K562 (cell line): ENCODE measurements around the gene ARHGEF25. TPM values are rescaled to one million over a fixed set of nuclear protein-coding genes. Genes with fewer than 3 reads are reported as not detected.

Experiments
- ATAC-seq: fragments of 200-7000 bp; cut with Tn5 transposase; 3 replicates; pipeline ENCODE4 v1.9.1; 2020; ENCODE audit warnings: moderate library complexity
- BruUV-seq: library from RNA; stranded (reverse); fragments of 400-500 nt; replicated peaks from 2 replicates; lab custom pipeline; 2021; lab: Mats Ljungman, UMichigan
- CTCF ChIA-PET: fragments of 300-600 bp; formaldehyde crosslinking; extraction: SDS; loops from one replicate; lab custom pipeline; 2021; ENCODE audit warnings: low intra/inter-chr PET ratio; lab: Yijun Ruan, JAX
- POLR2A ChIA-PET: fragments of 300-600, 350-650 bp; sonication (Branson Sonifier 250); formaldehyde crosslinking; extraction: SDS; loops from one replicate; lab custom pipeline; 2021; ENCODE audit warnings: antibody characterized with exemption, inconsistent platforms; lab: Yijun Ruan, JAX
- DNase-seq, 4 experiments: peaks; one replicate each; pipeline versions ENCODE4 v3.0.0 to v3.0.0-alpha.2; 2011 to 2018; ENCODE audit warnings: low spot score in 3 of 4, mixed read lengths in 3 of 4; ENCODE audit errors: extremely low read depth in 1 of 4
- FAIRE-seq: peaks from 2 replicates; lab custom pipeline; 2011; peaks lifted over from hg19 to GRCh38; lab: Jason Lieb, UNC
- H2AFZ ChIP-seq: 2 replicates; pipeline ENCODE4 v1.6.0; 2011; ENCODE audit warnings: low read depth, low read length, control low read depth, inconsistent platforms
- H3K27ac ChIP-seq: fragments of 200-600 bp; 3 replicates; pipeline ENCODE4 v1.8.0; 2011; ENCODE audit warnings: low read depth, mild to moderate bottlenecking, control low read depth, inconsistent platforms, low read length, moderate library complexity, mixed read lengths; ENCODE audit errors: extremely low read depth
- H3K27me3 ChIP-seq, 2 experiments: fragments of 300-600 bp in 1 of 2; 2 replicates in 1 of 2; 3 replicates in 1 of 2; pipeline versions ENCODE4 v1.6.0 to v1.8.0; 2011; ENCODE audit warnings: inconsistent platforms in 2 of 2, low read length in 2 of 2, mild to moderate bottlenecking in 1 of 2, mixed read lengths in 1 of 2, moderate library complexity in 1 of 2; ENCODE audit not compliant: control insufficient read depth in 2 of 2, insufficient read depth in 2 of 2
- H3K36me3 ChIP-seq: fragments of 300-600 bp; 3 replicates; pipeline ENCODE4 v1.8.0; 2011; ENCODE audit warnings: mild to moderate bottlenecking, low read length, inconsistent platforms; ENCODE audit not compliant: control insufficient read depth, insufficient read depth
- H3K4me1 ChIP-seq, 2 experiments: fragments of 200-600 bp in 1 of 2; replicated peaks in 1 of 2; 2 replicates in 1 of 2; 3 replicates in 1 of 2; pipeline versions ENCODE4 v1.5.1 to v1.8.0; 2011; ENCODE audit warnings: inconsistent platforms in 2 of 2, low read length in 2 of 2, mild to moderate bottlenecking in 1 of 2, mixed read lengths in 1 of 2, moderate library complexity in 1 of 2; ENCODE audit not compliant: control insufficient read depth in 2 of 2, insufficient read depth in 2 of 2
- H3K4me2 ChIP-seq: 2 replicates; pipeline ENCODE4 v1.6.1; 2011; ENCODE audit warnings: low read length, control low read depth, inconsistent platforms, mixed read lengths; ENCODE audit not compliant: insufficient read depth
- H3K4me3 ChIP-seq: fragments of 200-600 bp; sonication (generic), shearing (Covaris generic); 2 replicates; pipeline ENCODE4 v1.5.1; 2016; ENCODE audit warnings: control low read depth, inconsistent platforms
- H3K79me2 ChIP-seq: fragments of 200-600 bp; 3 replicates; pipeline ENCODE4 v1.8.0; 2011; ENCODE audit warnings: low read length, inconsistent platforms; ENCODE audit not compliant: control insufficient read depth, insufficient read depth
- H3K9ac ChIP-seq, 2 experiments: 2 replicates each; pipeline versions ENCODE4 v1.6.0 to v1.6.1; 2011; ENCODE audit warnings: low read depth in 2 of 2, low read length in 2 of 2, control low read depth in 1 of 2, inconsistent platforms in 1 of 2, mild to moderate bottlenecking in 1 of 2, mixed read lengths in 1 of 2; ENCODE audit not compliant: insufficient read depth in 1 of 2
- H3K9me1 ChIP-seq: one replicate; pipeline ENCODE4 v1.6.0; 2011; ENCODE audit warnings: inconsistent platforms, mild to moderate bottlenecking, low read length, moderate library complexity; ENCODE audit not compliant: control insufficient read depth, insufficient read depth
- H3K9me3 ChIP-seq: replicated peaks from 2 replicates; pipeline ENCODE4 v1.5.1; 2011; ENCODE audit warnings: low read depth, low read length, inconsistent platforms; ENCODE audit not compliant: control insufficient read depth, insufficient read depth
- H4K20me1 ChIP-seq: replicated peaks from 2 replicates; pipeline ENCODE4 v1.6.1; 2011; ENCODE audit warnings: low read length, inconsistent platforms, mixed read lengths; ENCODE audit not compliant: control insufficient read depth, insufficient read depth
- GTF2E2 ChIP-seq: fragments of 200-800 bp; sonication (Bioruptor generic); IDR thresholded peaks from 2 replicates; pipeline ENCODE4 v1.6.1; 2016; ENCODE audit warnings: missing genetic modification characterization, missing compliant biosample characterization
- NFIC ChIP-seq: fragments of 450-650 bp; IDR thresholded peaks from 2 replicates; pipeline ENCODE4 v1.6.1; 2017; ENCODE audit warnings: mild to moderate bottlenecking, inconsistent platforms
- PRDM10 ChIP-seq: fragments of 450-650 bp; IDR thresholded peaks from 2 replicates; pipeline ENCODE4 v1.6.1; 2018; ENCODE audit not compliant: partially characterized antibody
- SMARCB1 ChIP-seq: IDR thresholded peaks from 2 replicates; pipeline ENCODE4 v1.6.1; 2011; ENCODE audit warnings: improper control_type of control experiment, low read depth; ENCODE audit not compliant: insufficient read length
- ZBTB26 ChIP-seq: fragments of 450-650 bp; formaldehyde crosslinking; IDR thresholded peaks from 2 replicates; pipeline ENCODE4 v1.4.0; 2022; ENCODE audit warnings: missing genetic modification characterization
- ZNF384 ChIP-seq: IDR thresholded peaks from 2 replicates; pipeline ENCODE4 v1.6.1; 2012; ENCODE audit warnings: low read depth, low read length, improper control_type of control experiment
- ZNF75A ChIP-seq: fragments of 450-650 bp; formaldehyde crosslinking; IDR thresholded peaks from 2 replicates; pipeline ENCODE4 v1.4.0; 2020; ENCODE audit warnings: mild to moderate bottlenecking
- ZNF830 ChIP-seq: fragments of 250-450 bp; sonication (Bioruptor Pico); IDR thresholded peaks from 2 replicates; pipeline ENCODE4 v1.5.0; 2021; ENCODE audit warnings: mild to moderate bottlenecking
- WGBS: fragments of 100-300 bp; shearing (Covaris generic); methylation state at CpG from one replicate; pipeline ENCODE4 v1.1.6; 2016; ENCODE audit warnings: low coverage, mixed read lengths; ENCODE audit not compliant: insufficient coverage; ENCODE audit errors: missing lambda C conversion rate; 5-methylcytosine and 5-hydroxymethylcytosine counted together
- in situ Hi-C: fragments of 300-500 bp; cut with MboI; formaldehyde crosslinking; loops from 4 replicates; pipeline ENCODE4 v1.15.0; 2018; ENCODE audit warnings: inconsistent platforms, mixed read lengths
- intact Hi-C: fragments of 100-400 bp; cut with micrococcal nuclease; formaldehyde crosslinking; loops from 2 replicates; pipeline ENCODE4 v1.14.2; 2022
- polyA plus RNA-seq, 8 experiments: library from polyadenylated mRNA; depleted of rRNA in 4 of 8; stranded (reverse) in 5 of 8; unstranded in 3 of 8; fragments of >200 nt; fragmentation: Nextera tagmentation in 2 of 8; fragmentation: Illumina TruSeq in 1 of 8; extraction: Ambion mirVana in 2 of 8; extraction: Trizol in 1 of 8; gene quantifications; 2 replicates each; pipeline versions ENCODE4 v1.2.1 to v1.2.3, GENCODE V29; 2011 to 2014; ENCODE audit warnings: inconsistent platforms in 1 of 8, missing spikeins in 1 of 8
- total RNA-seq, 7 experiments: library from RNA; depleted of rRNA in 6 of 7; stranded (reverse); fragments of >200 nt in 6 of 7; fragmentation: Illumina TruSeq in 2 of 7; extraction: Trizol in 2 of 7; gene quantifications; 2 replicates each; pipeline versions ENCODE4 v1.2.1 to v1.2.3, GENCODE V29; 2011 to 2021; ENCODE audit warnings: low replicate concordance in 1 of 7

ARHGEF25 gene
- total and polyA plus RNA-seq, 9 of the 15 experiments (the other 6 are each of a cell fraction or from before 2014, with no cell fraction given): 0.13 to 17.3 (median 11.6) TPM

GRCh38 chr12:57610554-57611107 lies 604 bp upstream of the ARHGEF25 start:
- FAIRE-seq: no peak
- Histone ChIP-seq H3K27ac (peak overlapping the region; percentile 72; the same call in 2 of the 3 replicates), H3K9me3 (no peaks in the 10 kb centered on the region), H2AFZ (peak overlapping the region; percentile 90), H3K27me3 (no peaks in the 10 kb centered on the region), H3K9me1 (peaks cover 4% of the 10 kb centered on the region), H3K4me1 (peaks cover 54 to 62% of the 10 kb centered on the region in 2 experiments), H3K36me3 (peaks cover 7% of the 10 kb centered on the region; the same call in 2 of the 3 replicates), H3K4me2 (peak overlapping the region; percentile 68), H4K20me1 (no peaks in the 10 kb centered on the region), H3K4me3 (peak overlapping the region; percentile 65; the same call in 1 of the 2 replicates), H3K9ac (peak overlapping the region; percentile 69 to 91; a peak in 3 of 4 replicates), H3K79me2 (peaks cover 2% of the 10 kb centered on the region; the same call in 2 of the 3 replicates)
- DNase-seq: no peak
- no TSS peak for BruUV-seq
- no peak for ATAC-seq
- CTCF ChIA-PET: no interaction called here
- POLR2A ChIA-PET: interaction anchor here (0.6 to 1.2 kb wide), 5 partner anchors 10 to 95 kb away, joined by 3 to 4 read pairs (median 3); partner anchors contain the start of gene DDIT3
- 70% methylated on average over 19 of the region's 29 CpGs for WGBS
- intact Hi-C loops (no loop called here), in situ Hi-C loops (no loop called here)
- TF ChIP-seq ZNF384: no peak
- TF ChIP-seq NFIC: peak; percentile 58

- in situ Hi-C loops: no loop called here
- 32% methylated on average over 6 of the region's 23 CpGs for WGBS
- Histone ChIP-seq H3K36me3 (peaks cover 16% of the 10 kb centered on the region; the same call in 2 of the 3 replicates), H4K20me1 (no peaks in the 10 kb centered on the region), H3K79me2 (peaks cover 2% of the 10 kb centered on the region; the same call in 2 of the 3 replicates), H3K27ac (peak overlapping the region; percentile 72), H3K9me1 (peaks cover 4% of the 10 kb centered on the region), H3K27me3 (no peaks in the 10 kb centered on the region), H3K4me2 (peak overlapping the region; percentile 67), H3K9me3 (no peaks in the 10 kb centered on the region), H3K9ac (peak overlapping the region; percentile 55 to 89), H3K4me3 (peak overlapping the region; percentile 65), H3K4me1 (peaks cover 50 to 57% of the 10 kb centered on the region in 2 experiments), H2AFZ (peak overlapping the region; percentile 35; the same call in 1 of the 2 replicates)
- intact Hi-C loops: no loop called here
- ChIA-PET POLR2A (interaction anchor here (0.8 to 1.7 kb wide), 6 partner anchors 8 to 96 kb away, joined by 3 to 6 read pairs (median 4); partner anchors contain the start of genes DDIT3 and DTX3), CTCF (no interaction called here)
- TSS peak; percentile 79 for BruUV-seq
- ATAC-seq (no peak), DNase-seq (no peak), FAIRE-seq (no peak)
- no peak for TF ChIP-seq ZBTB26 (CRISPR knock-in tag)
- TF ChIP-seq PRDM10: peak; percentile 93
- TF ChIP-seq ZNF75A (CRISPR knock-in tag): no peak
- no peak for TF ChIP-seq GTF2E2
- TF ChIP-seq ZNF830 (CRISPR knock-in tag): no peak
- no peak for TF ChIP-seq SMARCB1
Observed at GRCh38 chr12:57611827-57612710, 834 bp downstream of the ARHGEF25 start.
